ENCODE data around the gene HTR3B. TPM values are rescaled to one million over a fixed set of nuclear protein-coding genes. Genes with fewer than 3 reads are reported as not detected.

HTR3B gene, protein sequence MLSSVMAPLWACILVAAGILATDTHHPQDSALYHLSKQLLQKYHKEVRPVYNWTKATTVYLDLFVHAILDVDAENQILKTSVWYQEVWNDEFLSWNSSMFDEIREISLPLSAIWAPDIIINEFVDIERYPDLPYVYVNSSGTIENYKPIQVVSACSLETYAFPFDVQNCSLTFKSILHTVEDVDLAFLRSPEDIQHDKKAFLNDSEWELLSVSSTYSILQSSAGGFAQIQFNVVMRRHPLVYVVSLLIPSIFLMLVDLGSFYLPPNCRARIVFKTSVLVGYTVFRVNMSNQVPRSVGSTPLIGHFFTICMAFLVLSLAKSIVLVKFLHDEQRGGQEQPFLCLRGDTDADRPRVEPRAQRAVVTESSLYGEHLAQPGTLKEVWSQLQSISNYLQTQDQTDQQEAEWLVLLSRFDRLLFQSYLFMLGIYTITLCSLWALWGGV
- not detected for total RNA-seq
- long read RNA-seq, donor 1, result 0 reads
- long read RNA-seq, donor 2, result 0 reads

DNA sequence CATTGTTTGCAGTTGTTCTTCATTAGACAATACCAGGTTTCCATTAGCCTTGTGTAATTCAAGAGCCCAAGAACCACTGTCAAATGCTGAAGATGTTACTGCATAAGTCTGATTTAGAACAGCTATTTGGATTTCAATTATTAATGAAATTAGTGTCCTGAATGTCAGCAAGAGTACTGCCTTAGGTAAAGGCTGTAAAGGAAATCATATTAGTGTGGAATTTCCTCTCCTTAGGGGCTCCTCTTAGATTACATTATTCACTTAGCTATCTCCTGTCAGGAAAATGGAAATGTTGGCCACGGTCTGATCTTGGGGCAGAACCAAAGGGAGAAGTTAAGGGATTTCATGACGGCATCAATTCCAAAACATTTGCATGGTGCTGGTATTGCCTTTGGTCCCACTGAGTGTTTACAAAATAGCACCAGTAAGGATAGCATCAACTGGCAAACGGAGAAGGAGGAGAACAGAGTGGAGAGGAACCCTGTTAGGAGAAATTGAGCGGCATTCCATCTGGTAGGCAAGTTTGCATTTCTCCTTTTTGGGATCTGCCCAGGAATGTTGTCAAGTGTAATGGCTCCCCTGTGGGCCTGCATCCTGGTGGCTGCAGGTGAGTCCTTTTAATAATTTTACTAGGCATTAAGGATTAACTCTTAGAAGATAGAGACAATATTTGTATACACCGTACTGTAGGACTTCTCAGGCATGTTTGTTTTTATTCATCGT lies at the start of gene HTR3B:
Gene HTR3B (plus strand): TSS at position 418 of the 723 bp plus-strand sequence. CDS start 138 bp downstream, at position 556.
- intact Hi-C loops (cut with DNase I), result loop anchor here in 1 of 2 donors (10.0 kb wide), 1 partner anchor 360 kb away; no protein-coding TSS in a partner anchor
- DNase-seq (ENCODE audit: low spot score), result no peak

- DNase-seq (ENCODE audit: low spot score), result no peak
- intact Hi-C loops (cut with DNase I), result no loop called here
Observed at GRCh38 chr11:113855803-113856202, 48.8 kb upstream of the HTR3B start.

DNA sequence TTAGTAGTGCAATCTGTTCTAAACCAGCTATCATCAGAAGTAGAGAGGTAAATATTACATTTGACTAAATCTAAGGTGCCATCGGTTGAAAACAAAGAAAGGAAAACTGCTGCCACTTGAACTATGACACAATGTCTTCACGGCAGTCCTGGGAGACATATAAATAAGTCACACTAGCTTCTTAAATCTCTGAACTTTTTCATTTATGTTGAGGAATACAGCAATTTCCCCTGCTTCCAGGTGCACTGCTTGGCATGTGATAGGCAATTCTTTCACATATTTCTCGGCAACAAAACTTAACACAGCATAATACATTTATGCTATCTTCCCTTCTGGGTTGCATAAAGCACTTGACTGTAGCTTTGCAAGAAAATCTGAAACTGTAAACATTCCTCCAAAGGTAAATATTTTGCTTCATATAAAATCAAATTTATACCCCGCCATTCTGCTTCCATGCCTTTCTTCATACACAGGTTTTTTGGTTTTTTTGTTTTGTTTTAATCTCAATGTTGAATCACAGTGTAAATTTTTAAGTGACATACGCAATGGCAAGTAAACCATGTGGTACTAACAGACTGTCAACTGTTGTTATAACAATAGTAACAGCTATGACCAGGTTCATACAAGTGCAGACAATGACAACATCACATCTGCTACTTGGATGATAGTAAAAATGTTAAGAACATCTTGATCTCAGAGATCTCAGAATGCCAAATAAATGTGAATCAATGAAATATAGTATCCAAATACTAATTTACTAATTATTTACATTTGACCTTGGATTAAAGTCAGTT lies 47.4 kb upstream of the HTR3B start:
- intact Hi-C loops (cut with DNase I), result no loop called here

DNA sequence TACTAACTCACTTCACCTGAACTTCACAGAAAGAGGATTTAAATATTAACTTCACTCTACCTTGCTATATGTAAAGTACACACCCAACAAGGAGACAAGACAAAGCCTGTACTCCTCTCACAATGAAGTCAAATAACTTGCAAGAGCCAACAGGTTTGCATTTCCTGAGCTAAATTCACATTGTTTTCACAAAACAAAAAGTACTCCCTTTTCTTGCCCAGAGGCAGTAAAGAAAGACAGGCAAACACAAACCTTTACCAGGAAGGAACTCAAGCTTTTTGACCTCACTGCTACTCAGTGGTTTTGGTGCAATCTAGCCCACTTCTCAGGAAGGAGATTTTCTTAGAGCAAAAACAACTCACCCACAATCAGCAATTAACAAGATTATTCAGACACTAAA lies 44.9 kb upstream of the HTR3B start:
- no peak for DNase-seq (ENCODE audit: low spot score)
- intact Hi-C loops (cut with DNase I), result no loop called here

More for the DNA sequence above, 47.4 kb upstream of the HTR3B start:
- DNase-seq (ENCODE audit: low spot score), result no peak

DNA sequence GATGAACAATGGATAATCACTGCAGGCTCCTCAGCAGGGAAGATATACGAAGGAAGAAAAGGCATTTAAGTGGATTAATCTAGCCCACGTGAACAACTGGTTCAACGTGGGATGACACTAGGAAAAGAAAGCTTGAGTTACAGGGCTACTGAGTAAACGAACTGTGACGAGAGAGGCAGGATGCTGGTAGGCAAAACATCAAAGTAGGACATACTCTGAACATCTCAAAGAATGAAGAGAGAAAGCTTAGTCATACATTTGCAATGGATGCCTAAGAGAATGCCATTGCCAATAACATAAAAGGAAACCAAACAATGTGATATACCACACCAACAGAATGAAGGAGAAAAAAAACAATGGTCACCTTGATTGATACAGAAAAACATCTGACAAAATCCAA lies 42.2 kb upstream of the HTR3B start:
- intact Hi-C loops (cut with DNase I), result no loop called here
- no peak for DNase-seq (ENCODE audit: low spot score)

DNA sequence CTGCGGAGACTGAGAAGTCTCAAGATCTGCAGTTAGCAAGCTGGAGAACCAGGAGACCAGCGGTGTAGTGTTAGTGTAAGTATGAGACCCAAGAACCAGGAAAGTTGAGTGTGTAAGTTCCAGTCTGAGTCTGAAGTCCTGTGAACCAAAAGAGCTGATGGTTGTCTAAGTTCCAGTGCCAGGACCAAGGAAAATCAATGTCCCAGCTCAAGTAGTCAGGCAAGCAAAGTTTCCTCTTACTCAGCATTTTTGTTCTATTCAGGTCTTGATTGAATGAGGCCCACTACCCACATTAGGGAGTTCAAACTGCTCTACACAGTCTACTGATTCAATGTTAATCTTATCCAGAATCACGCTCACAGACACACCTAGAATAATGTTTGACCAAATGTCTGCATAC lies 40.2 kb upstream of the HTR3B start:
- intact Hi-C loops (cut with DNase I), result no loop called here
- no peak for DNase-seq (ENCODE audit: low spot score)

DNA sequence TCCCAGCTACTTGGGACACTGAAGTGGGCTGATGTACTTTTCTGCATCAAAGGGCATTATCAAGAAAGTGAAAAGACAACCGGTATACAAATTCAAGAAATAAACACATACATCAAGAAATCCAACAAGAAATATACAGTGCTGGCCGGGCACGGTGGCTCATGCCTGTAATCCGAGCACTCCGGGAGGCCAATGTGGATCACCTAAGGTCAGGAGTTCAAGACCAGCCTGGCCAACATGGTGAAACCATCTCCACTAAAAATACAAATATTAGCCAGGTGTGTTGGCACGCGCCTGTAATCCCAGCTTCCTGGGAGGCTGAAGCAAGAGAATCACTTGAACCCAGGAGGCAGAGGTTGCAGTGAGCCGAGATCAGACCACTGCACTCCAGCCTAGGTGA lies 38.7 kb upstream of the HTR3B start:
- no peak for DNase-seq (ENCODE audit: low spot score)
- intact Hi-C loops (cut with DNase I), result no loop called here

GRCh38 chr11:113867843-113868503 lies 36.6 kb upstream of the HTR3B start:
- DNase-seq (ENCODE audit: low spot score), result no peak
- intact Hi-C loops (cut with DNase I), result no loop called here

- DNase-seq (ENCODE audit: low spot score), result no peak
- intact Hi-C loops (cut with DNase I), result no loop called here
Observed at GRCh38 chr11:113871336-113871735, 33.3 kb upstream of the HTR3B start.

- intact Hi-C loops (cut with DNase I), result no loop called here
- no peak for DNase-seq (ENCODE audit: low spot score)
Observed at GRCh38 chr11:113873236-113873626, 31.4 kb upstream of the HTR3B start.

- DNase-seq (ENCODE audit: low spot score), result no peak
- intact Hi-C loops (cut with DNase I), result no loop called here
Observed at GRCh38 chr11:113874096-113874495, 30.5 kb upstream of the HTR3B start.

- intact Hi-C loops (cut with DNase I), result no loop called here
- DNase-seq (ENCODE audit: low spot score), result no peak
Observed at GRCh38 chr11:113874581-113875233, 29.9 kb upstream of the HTR3B start.

DNA sequence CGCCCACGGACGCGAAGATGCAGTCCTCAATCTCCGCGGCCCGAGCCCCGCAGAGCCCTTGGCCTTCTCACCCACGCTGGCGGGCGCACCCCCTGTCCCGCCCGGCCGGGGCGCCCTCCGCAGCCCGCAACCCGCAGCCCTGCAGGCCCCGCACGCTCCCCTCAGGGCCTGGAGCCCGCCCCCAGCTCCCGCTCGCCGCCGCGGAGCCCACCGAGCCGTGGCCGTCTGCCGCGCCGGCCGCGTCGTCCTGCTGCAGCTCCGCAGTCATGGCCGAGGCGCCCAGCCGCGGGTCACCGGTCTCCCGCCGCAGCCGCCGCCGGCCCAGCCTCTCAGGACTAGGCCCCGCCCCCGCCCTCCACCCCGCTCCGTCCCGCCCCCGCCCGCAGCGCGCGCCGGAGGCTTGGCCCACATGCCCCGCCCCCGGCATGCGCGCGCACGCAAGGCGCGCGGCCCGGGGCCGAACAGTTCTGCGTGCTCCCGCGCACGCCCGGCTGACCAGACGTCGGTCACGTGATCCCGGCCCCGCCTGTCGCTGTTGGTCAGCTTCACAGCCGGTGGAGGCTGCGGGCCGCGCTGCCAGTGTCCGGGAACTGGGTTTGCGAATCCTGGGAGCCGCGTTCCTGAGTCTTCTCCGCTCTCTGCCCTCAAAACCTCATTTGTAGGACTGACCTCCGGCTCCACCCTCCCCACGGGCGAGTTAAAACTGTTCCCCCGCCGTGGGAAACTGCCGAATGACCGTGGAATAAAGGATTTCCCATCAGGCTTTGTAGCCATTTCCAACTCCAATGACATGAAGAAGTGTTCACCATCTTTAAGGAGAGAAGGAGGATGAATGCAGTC lies 29.1 kb upstream of the HTR3B start, which contains the start of gene USP28:
Gene USP28 (minus strand): TSS at position 339 of the 840 bp plus-strand sequence. CDS start 71 bp downstream, at position 268.
- intact Hi-C loops (cut with DNase I), result no loop called here
- DNase-seq (ENCODE audit: low spot score), result peak; percentile 99

GRCh38 chr11:113876074-113876797 lies 28.4 kb upstream of the HTR3B start:
- DNase-seq (ENCODE audit: low spot score), result no peak
- intact Hi-C loops (cut with DNase I), result no loop called here

DNA sequence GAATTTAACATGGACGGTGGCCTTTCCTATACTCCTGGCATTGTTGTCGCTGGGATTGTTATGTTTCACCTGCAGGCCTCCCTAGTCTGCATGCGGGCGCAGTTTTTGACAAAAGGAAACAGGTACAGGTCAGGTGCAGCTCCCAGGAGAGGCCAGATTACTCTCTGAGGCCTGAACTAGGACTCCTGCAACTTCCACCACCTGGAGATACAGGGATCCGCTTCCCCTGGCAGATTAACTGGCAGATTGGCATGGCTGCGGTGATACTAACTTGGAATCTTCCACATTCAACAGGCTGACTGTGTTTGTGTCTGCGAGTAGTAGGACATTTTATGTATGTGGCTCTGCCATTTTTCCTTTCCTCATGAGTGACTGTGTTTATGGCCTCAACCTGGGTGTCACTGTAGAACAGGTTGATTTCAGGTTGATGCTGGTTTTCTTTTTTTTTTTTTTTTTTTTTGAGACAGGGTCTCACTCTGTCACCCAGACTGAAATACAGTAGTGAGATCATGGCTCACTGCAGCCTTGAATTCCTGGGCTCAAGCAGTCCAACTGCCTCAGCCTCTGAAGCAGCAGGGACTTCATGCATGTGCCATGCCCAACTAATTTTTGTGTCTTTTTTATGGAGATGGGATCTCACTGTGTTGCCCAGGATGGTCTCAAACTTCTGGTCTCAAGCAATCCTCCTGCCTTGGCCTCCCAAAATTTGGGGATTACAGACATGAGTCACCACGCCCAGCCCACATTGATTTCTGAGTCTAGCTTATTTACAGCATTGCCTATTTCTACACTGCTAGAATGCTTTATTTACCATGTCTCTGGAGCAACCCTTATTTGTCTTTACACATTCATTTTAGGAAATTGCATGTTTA lies 27.6 kb upstream of the HTR3B start:
- intact Hi-C loops (cut with DNase I), result no loop called here
- DNase-seq (ENCODE audit: low spot score), result no peak

GRCh38 chr11:113877670-113878055 lies 26.9 kb upstream of the HTR3B start:
- no peak for DNase-seq (ENCODE audit: low spot score)
- intact Hi-C loops (cut with DNase I), result no loop called here

All from posterior vena cava (tissue), 2 donors.